HL-60 (cell line): ENCODE results near the gene ALK.

Source experiments
- DNase-seq, 2 experiments: peaks; one replicate each; pipeline ENCODE4 v3.0.0-alpha.2; 2010 to 2020; ENCODE audit warnings: low read depth in 1 of 2, low spot score in 1 of 2
- H3K27ac ChIP-seq: fragments of 250-450 bp; sonication (Bioruptor Pico); replicated peaks from 2 replicates; pipeline ENCODE4 v1.5.1; 2020; ENCODE audit warnings: mild to moderate bottlenecking, moderate library complexity
- H3K27me3 ChIP-seq: fragments of 250-450 bp; sonication (Bioruptor Pico); 2 replicates; pipeline ENCODE4 v1.5.1; 2021; ENCODE audit warnings: mild to moderate bottlenecking, moderate library complexity; ENCODE audit not compliant: insufficient read depth, poor library complexity, severe bottlenecking
- H3K4me3 ChIP-seq: replicated peaks from 2 replicates; pipeline ENCODE4 v1.5.1; 2011; ENCODE audit warnings: mild to moderate bottlenecking, control low read depth, low read length; ENCODE audit not compliant: insufficient read depth
- GABPA ChIP-seq: IDR thresholded peaks from 2 replicates; pipeline ENCODE4 v1.6.1; 2012; ENCODE audit warnings: low read depth
- POLR2AphosphoS5 ChIP-seq: IDR thresholded peaks from 2 replicates; pipeline ENCODE4 v1.6.1; 2012; ENCODE audit warnings: low read depth
- SPI1 ChIP-seq: IDR thresholded peaks from 2 replicates; pipeline ENCODE4 v1.6.1; 2012; ENCODE audit warnings: low read depth, mild to moderate bottlenecking, borderline replicate concordance
- TF ChIP-seq, protein P1 (sequence below): IDR thresholded peaks from 2 replicates; pipeline ENCODE4 v1.6.1; 2012; ENCODE audit warnings: low read depth; ENCODE audit not compliant: insufficient replicate concordance
- TF ChIP-seq, protein P2 (sequence below): IDR thresholded peaks from one replicate; pipeline ENCODE4 v1.5.1; 2011; ENCODE audit warnings: low read length, control low read depth, inconsistent platforms; ENCODE audit not compliant: insufficient read depth

The ALK gene

DNA sequence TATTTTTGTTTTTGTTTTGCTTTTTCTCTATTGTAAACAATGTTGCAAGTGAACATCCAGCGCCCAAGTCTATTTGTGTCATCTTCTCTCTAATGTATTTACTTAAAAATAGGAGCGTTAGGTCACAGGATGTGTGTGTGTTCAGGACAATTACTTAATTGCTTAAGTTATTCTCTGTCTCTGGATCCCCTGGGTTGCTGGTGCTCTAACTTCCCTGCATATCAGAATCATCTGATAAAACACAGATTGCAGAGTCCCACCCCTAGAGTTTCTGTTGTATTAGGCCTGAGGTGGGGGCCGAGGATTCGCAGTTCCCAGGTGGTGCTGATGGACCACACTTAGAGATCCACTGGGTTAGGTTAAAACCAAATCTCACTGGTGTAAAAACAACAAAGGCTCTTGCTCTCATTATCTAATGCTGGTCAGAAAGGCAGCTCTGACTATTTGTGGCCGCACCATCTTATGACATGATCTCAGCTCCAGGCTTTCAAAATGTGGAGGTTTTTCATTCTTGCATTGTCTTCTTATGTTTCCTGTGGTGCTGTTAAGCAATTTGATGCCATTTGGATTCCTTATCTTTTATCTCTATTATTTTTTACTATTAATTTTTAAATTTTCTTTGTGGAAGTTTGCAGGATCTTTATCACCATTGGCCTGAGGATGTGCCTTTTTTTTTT is 718.4 kb downstream of the ALK start:
- Histone ChIP-seq H3K4me3 (no peak overlapping the region), H3K27ac (no peak overlapping the region), H3K27me3 (peaks cover 4% of the 10 kb centered on the region)
- TF ChIP-seq, protein P1, sequence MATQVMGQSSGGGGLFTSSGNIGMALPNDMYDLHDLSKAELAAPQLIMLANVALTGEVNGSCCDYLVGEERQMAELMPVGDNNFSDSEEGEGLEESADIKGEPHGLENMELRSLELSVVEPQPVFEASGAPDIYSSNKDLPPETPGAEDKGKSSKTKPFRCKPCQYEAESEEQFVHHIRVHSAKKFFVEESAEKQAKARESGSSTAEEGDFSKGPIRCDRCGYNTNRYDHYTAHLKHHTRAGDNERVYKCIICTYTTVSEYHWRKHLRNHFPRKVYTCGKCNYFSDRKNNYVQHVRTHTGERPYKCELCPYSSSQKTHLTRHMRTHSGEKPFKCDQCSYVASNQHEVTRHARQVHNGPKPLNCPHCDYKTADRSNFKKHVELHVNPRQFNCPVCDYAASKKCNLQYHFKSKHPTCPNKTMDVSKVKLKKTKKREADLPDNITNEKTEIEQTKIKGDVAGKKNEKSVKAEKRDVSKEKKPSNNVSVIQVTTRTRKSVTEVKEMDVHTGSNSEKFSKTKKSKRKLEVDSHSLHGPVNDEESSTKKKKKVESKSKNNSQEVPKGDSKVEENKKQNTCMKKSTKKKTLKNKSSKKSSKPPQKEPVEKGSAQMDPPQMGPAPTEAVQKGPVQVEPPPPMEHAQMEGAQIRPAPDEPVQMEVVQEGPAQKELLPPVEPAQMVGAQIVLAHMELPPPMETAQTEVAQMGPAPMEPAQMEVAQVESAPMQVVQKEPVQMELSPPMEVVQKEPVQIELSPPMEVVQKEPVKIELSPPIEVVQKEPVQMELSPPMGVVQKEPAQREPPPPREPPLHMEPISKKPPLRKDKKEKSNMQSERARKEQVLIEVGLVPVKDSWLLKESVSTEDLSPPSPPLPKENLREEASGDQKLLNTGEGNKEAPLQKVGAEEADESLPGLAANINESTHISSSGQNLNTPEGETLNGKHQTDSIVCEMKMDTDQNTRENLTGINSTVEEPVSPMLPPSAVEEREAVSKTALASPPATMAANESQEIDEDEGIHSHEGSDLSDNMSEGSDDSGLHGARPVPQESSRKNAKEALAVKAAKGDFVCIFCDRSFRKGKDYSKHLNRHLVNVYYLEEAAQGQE = no peak
- TF ChIP-seq SPI1 = no peak
- TF ChIP-seq GABPA = no peak
- TF ChIP-seq, protein P2, sequence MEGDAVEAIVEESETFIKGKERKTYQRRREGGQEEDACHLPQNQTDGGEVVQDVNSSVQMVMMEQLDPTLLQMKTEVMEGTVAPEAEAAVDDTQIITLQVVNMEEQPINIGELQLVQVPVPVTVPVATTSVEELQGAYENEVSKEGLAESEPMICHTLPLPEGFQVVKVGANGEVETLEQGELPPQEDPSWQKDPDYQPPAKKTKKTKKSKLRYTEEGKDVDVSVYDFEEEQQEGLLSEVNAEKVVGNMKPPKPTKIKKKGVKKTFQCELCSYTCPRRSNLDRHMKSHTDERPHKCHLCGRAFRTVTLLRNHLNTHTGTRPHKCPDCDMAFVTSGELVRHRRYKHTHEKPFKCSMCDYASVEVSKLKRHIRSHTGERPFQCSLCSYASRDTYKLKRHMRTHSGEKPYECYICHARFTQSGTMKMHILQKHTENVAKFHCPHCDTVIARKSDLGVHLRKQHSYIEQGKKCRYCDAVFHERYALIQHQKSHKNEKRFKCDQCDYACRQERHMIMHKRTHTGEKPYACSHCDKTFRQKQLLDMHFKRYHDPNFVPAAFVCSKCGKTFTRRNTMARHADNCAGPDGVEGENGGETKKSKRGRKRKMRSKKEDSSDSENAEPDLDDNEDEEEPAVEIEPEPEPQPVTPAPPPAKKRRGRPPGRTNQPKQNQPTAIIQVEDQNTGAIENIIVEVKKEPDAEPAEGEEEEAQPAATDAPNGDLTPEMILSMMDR = no peak
- no peak for TF ChIP-seq POLR2AphosphoS5
- DNase-seq = no peak

DNA sequence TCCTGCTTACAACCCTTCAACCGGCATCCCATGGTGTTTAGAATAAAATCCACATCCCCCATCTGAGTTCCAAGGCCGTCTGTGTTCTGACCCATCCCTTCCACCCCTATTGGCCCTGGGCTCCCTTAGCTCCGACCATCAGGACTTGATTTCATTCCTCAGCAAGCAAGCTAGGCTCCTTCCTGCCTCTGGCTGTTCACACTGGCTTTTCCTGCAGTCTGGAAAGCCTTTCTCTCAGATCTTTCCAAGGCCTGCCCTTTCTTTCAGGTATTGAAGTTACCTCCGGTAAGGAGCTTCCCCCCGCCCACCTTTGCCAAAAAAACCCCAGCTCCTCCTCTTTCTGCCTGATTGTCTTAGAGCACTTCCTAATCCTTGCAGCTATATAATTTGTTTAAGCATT is 719.4 kb downstream of the ALK start:
- H3K4me3 ChIP-seq = no peak overlapping the region
- DNase-seq = no peak
- TF ChIP-seq, protein P1 = no peak
- TF ChIP-seq SPI1 = no peak
- no peak for TF ChIP-seq GABPA
- no peak overlapping the region for H3K27ac ChIP-seq
- peaks cover 4% of the 10 kb centered on the region for H3K27me3 ChIP-seq

DNA sequence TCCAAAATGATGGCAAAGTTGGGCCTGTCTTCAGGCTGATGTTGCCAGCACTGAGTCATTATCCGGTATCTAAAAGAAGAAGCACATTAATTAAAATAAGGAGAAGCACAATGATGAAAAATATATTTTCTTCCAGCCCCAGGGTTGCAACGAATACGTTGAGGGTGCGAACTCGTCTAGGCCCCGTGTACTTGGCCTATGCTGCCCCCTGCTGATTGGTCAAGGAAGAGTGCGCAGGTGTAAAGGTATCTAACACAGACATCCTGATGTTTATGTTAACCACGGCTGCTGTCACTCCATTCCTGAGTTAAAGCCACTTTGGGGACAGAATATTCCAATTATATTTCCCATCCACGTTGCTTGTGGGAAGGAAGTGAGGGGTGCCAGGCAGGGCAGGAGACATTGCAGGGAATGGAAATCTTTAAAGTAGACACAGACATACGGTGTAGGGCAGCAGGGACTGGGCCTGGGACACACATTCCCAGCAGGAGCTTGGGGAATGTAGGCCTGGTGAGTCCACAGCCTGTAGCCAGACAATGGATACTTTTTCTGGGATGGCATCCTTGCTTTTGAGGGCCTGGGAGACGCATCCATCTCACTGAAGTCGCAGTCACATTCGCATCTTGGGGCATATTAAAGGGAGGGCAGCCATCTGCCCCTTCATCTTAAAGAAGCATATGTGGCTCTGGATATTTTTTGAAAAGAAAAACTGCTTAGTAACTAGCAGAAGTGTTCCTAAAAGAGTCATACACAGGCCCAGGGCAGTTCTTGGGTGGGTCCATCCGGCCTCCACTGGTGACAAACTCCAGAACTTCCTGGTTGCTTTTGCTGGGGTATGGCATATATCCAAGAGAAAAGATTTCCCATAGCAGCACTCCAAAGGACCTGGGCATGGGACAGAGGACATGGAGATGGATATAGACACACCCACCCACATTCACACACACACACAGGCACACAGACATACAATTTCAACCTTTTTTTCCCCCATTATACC is 724.3 kb downstream of the ALK start:
- Histone ChIP-seq H3K4me3 (no peak overlapping the region), H3K27ac (no peak overlapping the region), H3K27me3 (no peaks in the 10 kb centered on the region)
- no peak for TF ChIP-seq POLR2AphosphoS5
- TF ChIP-seq, protein P2 = peak; percentile 70
- DNase-seq = peak; percentile 32 to 73

DNA sequence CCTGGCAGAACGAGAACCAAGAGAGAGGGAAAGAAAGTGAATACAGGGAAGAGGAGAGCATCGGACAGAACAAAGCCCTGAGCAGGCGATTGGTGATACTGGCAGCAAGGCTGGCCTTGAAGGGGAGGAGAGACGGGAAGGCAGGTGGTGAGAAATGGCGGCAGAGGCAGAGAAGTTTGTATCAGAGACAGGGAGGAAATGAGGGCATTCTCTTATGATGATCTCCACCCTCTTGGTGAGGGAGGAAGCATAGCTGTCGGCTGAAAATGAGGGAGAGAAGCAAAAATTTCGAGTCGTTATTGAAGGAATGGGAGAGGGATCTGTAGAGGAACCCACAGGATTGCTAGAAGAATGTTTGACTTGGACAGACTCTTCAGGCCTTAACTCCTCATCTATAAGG is 725.6 kb downstream of the ALK start:
- peaks cover 6% of the 10 kb centered on the region for H3K27me3 ChIP-seq
- TF ChIP-seq POLR2AphosphoS5 (no peak), SPI1 (no peak), GABPA (no peak)
- TF ChIP-seq, protein P1 = no peak
- TF ChIP-seq, protein P2 = no peak
- no peak overlapping the region for H3K27ac ChIP-seq
- H3K4me3 ChIP-seq = no peak overlapping the region
- DNase-seq = no peak
